Esophagus squamous epithelium (tissue), 5 donors: ENCODE measurements around the gene ORAI3. TPM values are rescaled to one million over a fixed set of nuclear protein-coding genes. Genes with fewer than 3 reads are reported as not detected.
"Not testable (repeated sequence)": the region's sequence is repeated elsewhere in the genome, so short reads cannot be mapped to it uniquely, and the experiment has no call there.

Experiments used
- DNase-seq: peaks from one replicate; lab custom pipeline; 2025; lab: John Stamatoyannopoulos, UW
- H3K27ac ChIP-seq, 4 donors: fragments of 200-600 bp; sonication (generic); one replicate each; pipeline ENCODE4 v1.5.1; 2016 to 2019; ENCODE audit warnings: mild to moderate bottlenecking in 1 of 4
- H3K27me3 ChIP-seq, 4 donors: fragments of 200-600 bp; sonication (generic); 1 replicate in 3 of 4; 2 replicates in 1 of 4; pipeline versions ENCODE4 v1.5.1 to v1.6.0; 2017 to 2021; ENCODE audit warnings: antibody characterized with exemption in 1 of 4
- H3K36me3 ChIP-seq, 3 donors: fragments of 200-600 bp; sonication (generic); one replicate each; pipeline ENCODE4 v1.5.1; 2016 to 2019
- H3K4me1 ChIP-seq, 3 donors: fragments of 200-600 bp; sonication (generic); one replicate each; pipeline ENCODE4 v1.5.1; 2017 to 2019
- H3K4me3 ChIP-seq, 4 donors: fragments of 200-600 bp; sonication (generic); 1 replicate in 3 of 4; 2 replicates in 1 of 4; pipeline ENCODE4 v1.5.1; 2016 to 2019; ENCODE audit warnings: mild to moderate bottlenecking in 2 of 4, moderate library complexity in 1 of 4
- H3K9me3 ChIP-seq, 3 donors: fragments of 200-600 bp; sonication (generic); one replicate each; pipeline ENCODE4 v1.5.1; 2016 to 2019
- CTCF ChIP-seq, 6 experiments: fragments of 450-650 bp in 4 of 6; fragments of 200-600 bp in 2 of 6; sonication (generic) in 2 of 6; IDR thresholded peaks; one replicate each; pipeline ENCODE4 v1.5.1; 2016 to 2019; ENCODE audit warnings: antibody characterized with exemption in 6 of 6, mild to moderate bottlenecking in 4 of 6, moderate library complexity in 4 of 6
- POLR2A ChIP-seq, 4 donors: fragments of 450-650 bp; IDR thresholded peaks; one replicate each; pipeline ENCODE4 v1.6.1; 2017; ENCODE audit warnings: antibody characterized with exemption in 4 of 4, mild to moderate bottlenecking in 4 of 4, moderate library complexity in 3 of 4
- WGBS, 2 donors: methylation state at CpG; one replicate each; pipeline ENCODE4 v1.1.5; 2018; 5-methylcytosine and 5-hydroxymethylcytosine counted together
- intact Hi-C: fragments of 100-400 bp; cut with DNase I; formaldehyde crosslinking; loops from one replicate; pipeline ENCODE4 v1.15.0; 2022
- total RNA-seq, 4 donors: library from RNA; depleted of rRNA; stranded (reverse); fragments of >200 nt; gene quantifications; one replicate each; pipeline ENCODE4 v1.1.0, GENCODE V29; 2016
- donor health status: DM: yes; HTN: yes; CAD: no.

Gene ORAI3
- total RNA-seq, 4 donors from 2014 or later: 4.0 to 28.6 (median 18.0) TPM

- H3K9me3 ChIP-seq: no peaks in the 10 kb centered on the region
- TF ChIP-seq CTCF (IDR thresholded peaks at IDR 0.05): no peak
- no peak for TF ChIP-seq POLR2A (IDR thresholded peaks at IDR 0.05)
- 36 to 37% methylated on average over 4 of the region's 5 CpGs for WGBS, 2 donors
- no peak overlapping the region for H3K4me3 ChIP-seq
- DNase-seq: no peak
- H3K36me3 ChIP-seq: peaks cover 6 to 61% (median 25%) of the 10 kb centered on the region in 3 donors
- peak overlapping the region in 3 of 4 donors; percentile 9 to 31 (median 28) for H3K27ac ChIP-seq
- H3K4me1 ChIP-seq: peaks cover 19 to 47% (median 26%) of the 10 kb centered on the region in 3 donors
- intact Hi-C loops: no loop called here
- H3K27me3 ChIP-seq: no peaks in the 10 kb centered on the region
Observed at GRCh38 chr16:30937692-30938091, 11.2 kb upstream of the ORAI3 start.

- H3K27ac ChIP-seq: peak overlapping the region; percentile 47 to 77 (median 72)
- H3K4me3 ChIP-seq, H3K27me3 ChIP-seq, DNase-seq, H3K9me3 ChIP-seq, intact Hi-C loops: not testable (repeated sequence)
- H3K4me1 ChIP-seq: peaks cover 19 to 47% (median 26%) of the 10 kb centered on the region in 3 donors
- H3K36me3 ChIP-seq: peaks cover 0 to 61% (median 24%) of the 10 kb centered on the region in 3 donors
- WGBS, 2 donors: 56 to 81% methylated on average over 7 to 8 of the region's 8 CpGs
Observed at GRCh38 chr16:30939571-30939970, 9.3 kb upstream of the ORAI3 start.

- H3K27ac ChIP-seq: peak overlapping the region in 3 of 4 donors; percentile 49 to 77 (median 70)
- 70% methylated on average over 3 of the region's 15 CpGs for WGBS, 2 donors
Observed at GRCh38 chr16:30941600-30942425, 7.1 kb upstream of the ORAI3 start.

GRCh38 chr16:30942426-30942806 lies 6.5 kb upstream of the ORAI3 start:
- no peak for DNase-seq
- H3K4me3 ChIP-seq: peak overlapping the region in 1 of 4 donors; percentile 26
- WGBS, 2 donors: 80% methylated on average over 1 to 2 of the region's 4 CpGs
- peaks cover 19 to 41% (median 25%) of the 10 kb centered on the region in 3 donors for H3K4me1 ChIP-seq
- H3K27me3 ChIP-seq: no peaks in the 10 kb centered on the region
- TF ChIP-seq CTCF (IDR thresholded peaks at IDR 0.05) (no peak), POLR2A (IDR thresholded peaks at IDR 0.05) (no peak)
- intact Hi-C loops: no loop called here
- peaks cover 0 to 65% (median 15%) of the 10 kb centered on the region in 3 donors for H3K36me3 ChIP-seq
- H3K27ac ChIP-seq: peak overlapping the region in 3 of 4 donors; percentile 49 to 77 (median 70)
- H3K9me3 ChIP-seq: no peaks in the 10 kb centered on the region

More at GRCh38 chr16:30941600-30942425, 7.1 kb upstream of the ORAI3 start:
- H3K4me1 ChIP-seq: peaks cover 19 to 41% (median 26%) of the 10 kb centered on the region in 3 donors
- peak; percentile 75 to 92 (median 88) for TF ChIP-seq CTCF (IDR thresholded peaks at IDR 0.05)
- TF ChIP-seq POLR2A (IDR thresholded peaks at IDR 0.05): no peak
- H3K4me3 ChIP-seq: peak overlapping the region in 1 of 4 donors; percentile 26
- no peaks in the 10 kb centered on the region for H3K9me3 ChIP-seq
- peaks cover 0 to 65% (median 15%) of the 10 kb centered on the region in 3 donors for H3K36me3 ChIP-seq
- no peak for DNase-seq
- intact Hi-C loops: no loop called here
- no peaks in the 10 kb centered on the region for H3K27me3 ChIP-seq

- Histone ChIP-seq H3K4me3 (no peak overlapping the region), H3K36me3 (peaks cover 0 to 55% (median 15%) of the 10 kb centered on the region in 3 donors), H3K4me1 (peaks cover 19 to 46% (median 22%) of the 10 kb centered on the region in 3 donors), H3K9me3 (no peaks in the 10 kb centered on the region), H3K27me3 (no peaks in the 10 kb centered on the region), H3K27ac (no peak overlapping the region)
- no peak for TF ChIP-seq POLR2A (IDR thresholded peaks at IDR 0.05)
- no peak for TF ChIP-seq CTCF (IDR thresholded peaks at IDR 0.05)
- intact Hi-C loops: no loop called here
- no peak for DNase-seq
Observed at GRCh38 chr16:30944352-30944751, 4.5 kb upstream of the ORAI3 start.
